Subcutaneous adipose tissue (tissue), 4 donors: ENCODE data around the gene TBCC. TPM values are rescaled to one million over a fixed set of nuclear protein-coding genes. Genes with fewer than 3 reads are reported as not detected.

Experiments used
- total RNA-seq, 4 donors: library from RNA; depleted of rRNA; stranded (reverse); fragments of >200 nt; gene quantifications; one replicate each; pipeline ENCODE4 v1.1.0, GENCODE V29; 2016
- TF ChIP-seq, protein P1 (sequence below): fragments of 450-650 bp; IDR thresholded peaks from one replicate; pipeline ENCODE4 v1.5.1; 2016; ENCODE audit warnings: low read depth, mild to moderate bottlenecking, control low read depth, antibody characterized with exemption, moderate library complexity

TBCC gene
- total RNA-seq, 4 donors from 2014 or later: 9.0 to 24.7 (median 20.4) TPM

DNA sequence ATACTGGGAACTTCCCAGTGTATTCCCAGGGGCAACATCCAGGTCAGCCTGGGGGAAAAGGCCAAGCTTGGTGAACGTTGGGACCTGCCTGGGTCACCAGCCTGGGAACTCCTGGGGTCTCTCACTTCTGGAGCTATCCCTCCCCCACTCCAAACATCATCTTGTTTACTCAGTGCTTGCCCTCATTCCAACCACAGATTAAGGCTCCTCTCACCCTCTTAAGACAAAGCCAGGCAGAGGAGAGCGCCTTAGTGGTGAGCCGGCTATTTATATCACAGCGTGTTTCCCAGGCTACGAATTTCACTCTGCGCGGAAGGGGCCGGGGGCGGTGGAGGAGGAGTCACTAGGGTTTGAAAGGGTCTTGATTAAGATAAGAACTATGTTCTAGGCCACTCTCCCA is 35.6 kb downstream of the TBCC start:
- TF ChIP-seq, protein P1, sequence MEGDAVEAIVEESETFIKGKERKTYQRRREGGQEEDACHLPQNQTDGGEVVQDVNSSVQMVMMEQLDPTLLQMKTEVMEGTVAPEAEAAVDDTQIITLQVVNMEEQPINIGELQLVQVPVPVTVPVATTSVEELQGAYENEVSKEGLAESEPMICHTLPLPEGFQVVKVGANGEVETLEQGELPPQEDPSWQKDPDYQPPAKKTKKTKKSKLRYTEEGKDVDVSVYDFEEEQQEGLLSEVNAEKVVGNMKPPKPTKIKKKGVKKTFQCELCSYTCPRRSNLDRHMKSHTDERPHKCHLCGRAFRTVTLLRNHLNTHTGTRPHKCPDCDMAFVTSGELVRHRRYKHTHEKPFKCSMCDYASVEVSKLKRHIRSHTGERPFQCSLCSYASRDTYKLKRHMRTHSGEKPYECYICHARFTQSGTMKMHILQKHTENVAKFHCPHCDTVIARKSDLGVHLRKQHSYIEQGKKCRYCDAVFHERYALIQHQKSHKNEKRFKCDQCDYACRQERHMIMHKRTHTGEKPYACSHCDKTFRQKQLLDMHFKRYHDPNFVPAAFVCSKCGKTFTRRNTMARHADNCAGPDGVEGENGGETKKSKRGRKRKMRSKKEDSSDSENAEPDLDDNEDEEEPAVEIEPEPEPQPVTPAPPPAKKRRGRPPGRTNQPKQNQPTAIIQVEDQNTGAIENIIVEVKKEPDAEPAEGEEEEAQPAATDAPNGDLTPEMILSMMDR: no peak

DNA sequence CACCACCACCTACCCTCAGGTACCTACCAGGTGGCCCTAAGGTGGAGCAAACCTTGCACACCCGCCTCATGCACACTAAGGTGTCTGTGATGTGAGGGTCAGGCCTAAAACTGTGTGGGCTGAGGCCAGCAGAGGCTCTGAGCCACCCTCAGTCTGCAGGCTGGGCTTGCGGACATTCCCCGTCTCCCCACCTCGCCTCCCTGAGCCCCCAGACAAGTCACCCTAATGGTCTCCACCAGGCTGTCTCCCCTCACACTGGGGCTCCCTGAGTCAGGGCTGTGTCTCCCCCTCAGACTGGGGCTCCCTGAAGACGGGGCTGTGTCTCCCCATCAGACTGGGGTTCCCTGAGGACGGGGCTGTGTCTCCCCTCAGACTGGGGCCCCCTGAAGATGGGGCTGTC is 36.0 kb downstream of the TBCC start:
- TF ChIP-seq, protein P1: no peak

DNA sequence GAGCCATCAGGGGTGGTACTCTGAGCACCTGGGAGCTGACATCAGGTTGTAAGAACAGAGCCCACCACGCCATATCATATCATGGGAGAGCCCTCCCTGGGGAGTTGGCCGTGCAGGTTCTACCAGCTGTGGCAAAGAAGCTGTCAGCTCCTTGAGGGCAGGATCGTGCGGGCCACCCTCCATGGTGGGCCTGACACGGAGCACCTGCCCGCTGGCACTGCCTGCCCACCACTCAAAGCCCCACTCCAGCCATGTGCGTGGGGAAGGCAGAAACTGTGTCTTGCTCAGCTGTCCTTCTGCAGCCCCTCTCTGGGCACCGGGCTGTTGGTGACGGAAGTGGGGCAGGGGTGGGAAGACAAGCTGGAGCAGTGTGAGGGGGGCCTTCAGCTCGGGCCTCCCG is 37.8 kb downstream of the TBCC start:
- TF ChIP-seq, protein P1: no peak

DNA sequence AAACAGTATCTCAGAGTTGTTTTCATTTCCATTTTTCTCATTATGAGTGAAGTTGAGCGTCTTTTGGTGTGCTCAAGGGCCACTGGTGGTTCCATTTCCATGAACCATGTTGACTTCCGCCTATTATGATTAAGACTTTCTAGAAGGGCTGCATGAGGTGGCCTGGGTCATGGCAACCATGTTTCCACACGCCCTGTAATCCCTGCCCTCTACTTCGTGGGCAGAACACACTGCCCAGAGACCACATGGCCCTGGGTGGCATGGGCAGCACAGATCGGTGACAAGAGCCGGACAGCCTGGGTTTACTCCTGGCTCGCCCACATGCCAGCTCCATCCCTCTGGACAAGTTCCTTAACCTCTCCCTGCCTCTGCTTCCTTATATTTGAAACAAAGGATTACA is 38.3 kb downstream of the TBCC start:
- TF ChIP-seq, protein P1: no peak

DNA sequence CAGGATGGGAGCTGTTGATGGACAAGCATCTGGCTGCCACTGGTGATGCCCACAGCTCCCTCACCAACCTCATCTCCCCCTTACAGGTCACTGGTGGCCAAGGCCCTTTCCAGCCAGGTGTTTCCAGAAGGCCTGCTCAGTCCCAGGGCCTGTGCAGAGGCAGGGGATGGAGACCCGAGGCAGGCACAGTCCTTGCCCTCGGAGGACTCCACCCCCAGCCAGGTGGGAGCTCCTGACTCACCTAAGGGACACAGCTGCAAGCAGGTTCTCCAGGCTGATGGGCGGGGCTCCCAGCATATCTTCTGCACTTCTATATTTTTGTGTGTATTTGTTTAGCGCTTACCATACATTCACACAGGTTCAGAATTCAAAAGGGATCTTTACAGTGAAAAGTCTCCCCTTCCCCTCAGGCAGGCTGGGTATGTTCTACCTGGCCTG is 40.9 kb downstream of the TBCC start:
- TF ChIP-seq, protein P1: no peak

DNA sequence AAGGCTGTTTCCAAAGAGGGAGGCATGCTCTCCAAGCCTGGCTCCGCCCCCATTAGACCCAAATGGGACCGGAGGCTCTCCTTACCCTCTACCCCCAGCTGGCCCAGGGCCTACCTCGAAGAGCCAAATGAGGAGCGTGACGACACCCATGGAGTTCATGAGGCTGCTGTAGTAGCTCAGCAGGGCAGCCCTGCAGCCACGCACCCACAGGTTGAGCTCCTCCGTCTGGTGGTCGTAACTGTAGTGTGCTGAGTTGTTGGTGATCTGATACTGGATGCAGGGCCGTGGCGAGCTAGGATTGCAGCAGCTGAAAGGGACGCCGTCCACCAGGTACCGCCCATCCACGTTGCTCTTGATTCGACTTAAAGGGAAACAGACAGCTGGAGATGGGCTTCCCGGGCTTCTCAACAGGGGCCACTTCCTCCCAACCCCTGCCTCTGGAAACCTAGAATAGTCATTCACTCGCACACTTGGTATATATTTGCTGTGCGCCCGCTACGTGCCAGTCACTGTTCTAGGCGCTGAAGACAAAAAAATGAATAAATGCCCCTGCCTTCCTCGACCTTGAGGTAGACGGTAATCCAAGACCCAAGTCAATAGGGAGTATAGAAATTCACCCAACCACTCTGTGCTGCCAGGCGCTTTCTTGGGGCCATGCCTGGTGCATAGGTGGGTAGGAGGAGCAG is 41.5 kb downstream of the TBCC start:
- TF ChIP-seq, protein P1: no peak

DNA sequence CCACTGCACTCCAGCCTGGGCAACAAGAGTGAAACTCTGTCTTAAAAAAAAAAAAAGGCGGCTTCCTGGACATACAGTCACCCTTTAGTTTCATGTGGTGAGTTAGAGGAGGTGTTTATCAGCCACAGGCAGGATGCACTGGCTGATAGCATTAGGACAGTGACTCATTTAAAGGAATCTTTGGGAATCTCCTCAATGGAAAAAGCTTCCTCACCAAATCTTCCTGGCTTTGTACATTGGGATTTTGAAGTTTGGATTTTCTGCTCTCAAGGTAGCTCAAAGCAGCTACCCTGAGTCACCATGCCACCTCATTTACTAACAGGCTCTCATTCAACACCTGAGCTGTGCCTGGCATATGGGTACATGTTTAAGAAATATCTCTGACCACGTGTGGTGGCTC is 43.7 kb downstream of the TBCC start:
- TF ChIP-seq, protein P1: no peak
